PC-3 (cell line): ENCODE results near the gene SLC24A2. TPM values are rescaled to one million over a fixed set of nuclear protein-coding genes. Genes with fewer than 3 reads are reported as not detected.

Experiments
- ATAC-seq: fragments of 200-7000 bp; cut with Tn5 transposase; 2 replicates; pipeline ENCODE4 v1.9.1; 2020; ENCODE audit warnings: mild to moderate bottlenecking, moderate library complexity
- BruUV-seq: library from RNA; stranded (reverse); fragments of 400-500 nt; replicated peaks from 2 replicates; lab custom pipeline; 2021; lab: Mats Ljungman, UMichigan
- CTCF ChIA-PET: fragments of 300-600 bp; sonication (Branson Sonifier 250); formaldehyde crosslinking; loops from one replicate; lab custom pipeline; 2022; ENCODE audit warnings: antibody characterized with exemption; lab: Charles Lee
- POLR2A ChIA-PET: fragments of 300-600 bp; sonication (Branson Sonifier 250); formaldehyde crosslinking; loops from one replicate; lab custom pipeline; 2022; ENCODE audit warnings: antibody characterized with exemption; ENCODE audit not compliant: unreplicated experiment; lab: Charles Lee
- DNase-seq: peaks from one replicate; pipeline ENCODE4 v3.0.0-alpha.2; 2015
- H2AFZ ChIP-seq: fragments of 300-600 bp; sonication (generic); 2 replicates; pipeline ENCODE4 v1.6.0; 2016; ENCODE audit warnings: antibody characterized with exemption, low read length
- H3F3A ChIP-seq: fragments of 300-600 bp; sonication (generic); one replicate; pipeline ENCODE4 v1.6.0; 2017; ENCODE audit warnings: antibody characterized with exemption, low read length, control low read depth, mild to moderate bottlenecking; ENCODE audit not compliant: unreplicated experiment
- H3K27ac ChIP-seq: fragments of 300-600 bp; sonication (generic); 2 replicates; pipeline ENCODE4 v1.5.1; 2016; ENCODE audit warnings: mild to moderate bottlenecking, low read length
- H3K27me3 ChIP-seq: fragments of 300-600 bp; sonication (generic); 2 replicates; pipeline ENCODE4 v1.6.1; 2016; ENCODE audit warnings: low read length, mixed read lengths
- H3K36me3 ChIP-seq: fragments of 300-600 bp; sonication (generic); 2 replicates; pipeline ENCODE4 v1.6.1; 2016; ENCODE audit warnings: low read depth, mixed run types, low read length, mixed read lengths
- H3K4me1 ChIP-seq: fragments of 300-600 bp; sonication (generic); 2 replicates; pipeline ENCODE4 v1.5.1; 2016; ENCODE audit warnings: low read length; ENCODE audit not compliant: insufficient read depth
- H3K4me2 ChIP-seq: fragments of 300-600 bp; sonication (generic); 2 replicates; pipeline ENCODE4 v1.6.0; 2016; ENCODE audit warnings: low read length
- H3K4me3 ChIP-seq: fragments of 300-600 bp; sonication (generic); 2 replicates; pipeline ENCODE4 v1.5.1; 2016; ENCODE audit warnings: mild to moderate bottlenecking, low read length, mixed read lengths
- H3K79me2 ChIP-seq: fragments of 300-600 bp; sonication (generic); 2 replicates; pipeline ENCODE4 v1.6.1; 2017; ENCODE audit warnings: low read length, mixed read lengths
- H3K9ac ChIP-seq: fragments of 300-600 bp; sonication (generic); 2 replicates; pipeline ENCODE4 v1.6.0; 2016; ENCODE audit warnings: mild to moderate bottlenecking, low read length
- H3K9me2 ChIP-seq: fragments of 300-600 bp; sonication (generic); replicated peaks from 2 replicates; pipeline ENCODE4 v1.6.1; 2016; ENCODE audit warnings: mixed run types, low read length, mixed read lengths
- H3K9me3 ChIP-seq: fragments of 300-600 bp; sonication (generic); 2 replicates; pipeline ENCODE4 v1.6.1; 2016; ENCODE audit warnings: low read length, mixed read lengths
- H4K20me1 ChIP-seq: fragments of 300-600 bp; sonication (generic); 2 replicates; pipeline ENCODE4 v1.6.1; 2016; ENCODE audit warnings: low read length, mixed read lengths
- CTCF ChIP-seq: fragments of 300-600 bp; sonication (generic); conservative IDR thresholded peaks from 2 replicates; pipeline ENCODE4 v1.5.1; 2017; ENCODE audit warnings: antibody characterized with exemption, low read depth, mild to moderate bottlenecking, low read length
- EZH2 ChIP-seq: fragments of 300-600 bp; sonication (generic); IDR thresholded peaks from one replicate; pipeline ENCODE4 v1.6.1; 2017; ENCODE audit warnings: antibody characterized with exemption, mild to moderate bottlenecking, low read length; ENCODE audit not compliant: unreplicated experiment
- EZH2phosphoT487 ChIP-seq: fragments of 300-600 bp; sonication (generic); IDR thresholded peaks from 2 replicates; pipeline ENCODE4 v1.6.1; 2018; ENCODE audit warnings: mild to moderate bottlenecking, antibody characterized with exemption, low read length, borderline replicate concordance
- intact Hi-C: fragments of 100-400 bp; cut with micrococcal nuclease; formaldehyde crosslinking; loops from 2 replicates; pipeline ENCODE4 v1.9.0; 2023
- total RNA-seq: library from RNA; depleted of rRNA; stranded (reverse); fragments of >200 nt; gene quantifications from 2 replicates; pipeline ENCODE4 v1.2.3, GENCODE V29; 2014

SLC24A2 gene
- total RNA-seq, 1 experiment from 2014 or later = not detected

DNA sequence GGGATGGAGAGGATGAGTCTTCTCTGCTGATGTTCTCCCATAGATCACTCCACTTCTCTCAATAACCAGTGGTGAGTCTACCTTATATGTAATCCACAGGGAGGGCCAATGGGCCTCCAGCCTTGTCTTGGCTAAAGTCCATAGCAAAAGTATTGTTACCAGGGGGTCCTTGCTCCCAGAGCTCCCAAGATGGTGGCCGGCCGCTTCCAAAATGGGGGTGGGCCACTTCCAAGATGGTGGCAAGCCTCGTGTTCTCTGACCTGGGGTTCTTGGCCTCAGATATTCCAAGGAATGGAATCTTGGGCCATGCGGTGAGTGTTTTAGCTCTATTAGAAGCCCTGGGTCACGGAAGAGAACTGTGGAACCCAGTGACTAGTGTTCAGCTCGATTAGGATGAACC lies 12.0 kb upstream of the SLC24A2 start:
- Histone ChIP-seq H3K27me3 (no peaks in the 10 kb centered on the region; the same call in 1 of the 2 replicates), H3K4me1 (no peaks in the 10 kb centered on the region), H3K36me3 (no peaks in the 10 kb centered on the region), H3F3A (no peaks in the 10 kb centered on the region), H3K9me3 (no peaks in the 10 kb centered on the region), H3K9me2 (no peaks in the 10 kb centered on the region), H3K27ac (no peak overlapping the region), H2AFZ (no peak overlapping the region), H3K4me3 (no peak overlapping the region), H3K79me2 (no peaks in the 10 kb centered on the region), H3K4me2 (no peak overlapping the region), H4K20me1 (no peaks in the 10 kb centered on the region), H3K9ac (no peak overlapping the region)
- DNase-seq = no peak
- no peak for TF ChIP-seq EZH2phosphoT487
- TF ChIP-seq CTCF = no peak
- TF ChIP-seq EZH2 = no peak
- CTCF ChIA-PET = no interaction called here
- no peak for ATAC-seq
- POLR2A ChIA-PET = no interaction called here
- intact Hi-C loops = no loop called here
- BruUV-seq = no TSS peak

GRCh38 chr9:19799784-19800183 lies 10.9 kb upstream of the SLC24A2 start:
- H2AFZ ChIP-seq = no peak overlapping the region
- no TSS peak for BruUV-seq
- no peaks in the 10 kb centered on the region for H3K9me3 ChIP-seq
- intact Hi-C loops = no loop called here
- H4K20me1 ChIP-seq = no peaks in the 10 kb centered on the region
- H3K36me3 ChIP-seq = no peaks in the 10 kb centered on the region
- H3K4me1 ChIP-seq = no peaks in the 10 kb centered on the region
- no peaks in the 10 kb centered on the region for H3K9me2 ChIP-seq
- H3K4me2 ChIP-seq = no peak overlapping the region
- ATAC-seq (no peak), DNase-seq (no peak)
- ChIA-PET CTCF (no interaction called here), POLR2A (no interaction called here)
- no peaks in the 10 kb centered on the region for H3F3A ChIP-seq
- H3K27ac ChIP-seq = no peak overlapping the region
- TF ChIP-seq EZH2 (no peak), CTCF (no peak), EZH2phosphoT487 (no peak)
- H3K4me3 ChIP-seq = no peak overlapping the region
- H3K27me3 ChIP-seq = no peaks in the 10 kb centered on the region; the same call in 1 of the 2 replicates
- H3K9ac ChIP-seq = no peak overlapping the region
- H3K79me2 ChIP-seq = no peaks in the 10 kb centered on the region

DNA sequence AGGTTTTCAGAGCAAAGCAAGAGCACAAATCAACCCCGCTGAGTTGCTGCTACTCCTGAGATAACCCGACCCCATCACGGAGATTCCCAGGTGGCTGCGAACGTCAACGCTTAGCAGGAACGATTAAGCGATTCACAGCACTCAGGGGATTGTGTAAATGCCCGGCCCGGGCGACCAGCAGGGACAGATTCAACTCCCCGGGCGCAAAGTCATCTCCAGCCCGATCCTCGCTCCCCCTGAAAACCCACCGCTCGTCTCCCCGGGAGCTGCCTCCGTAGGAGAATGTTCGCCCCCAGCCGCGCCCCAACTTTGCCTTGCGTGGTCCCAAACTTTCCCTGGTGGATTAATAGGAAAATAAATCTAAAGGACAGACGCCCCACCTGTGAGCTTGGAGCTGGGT lies 685 bp downstream of the SLC24A2 start:
- Histone ChIP-seq H3K27me3 (peaks cover 35% of the 10 kb centered on the region), H3K27ac (no peak overlapping the region), H3K4me2 (no peak overlapping the region), H3K9ac (no peak overlapping the region), H3K9me3 (no peaks in the 10 kb centered on the region), H3K79me2 (no peaks in the 10 kb centered on the region), H3F3A (no peaks in the 10 kb centered on the region), H3K4me1 (no peaks in the 10 kb centered on the region), H4K20me1 (no peaks in the 10 kb centered on the region), H3K4me3 (no peak overlapping the region), H2AFZ (no peak overlapping the region), H3K36me3 (no peaks in the 10 kb centered on the region), H3K9me2 (no peaks in the 10 kb centered on the region)
- ATAC-seq (no peak), DNase-seq (no peak)
- TF ChIP-seq EZH2 (no peak), EZH2phosphoT487 (no peak), CTCF (no peak)
- CTCF ChIA-PET = no interaction called here
- intact Hi-C loops = no loop called here
- POLR2A ChIA-PET = no interaction called here
- BruUV-seq = no TSS peak
